ENCODE data around the gene PPP1R9A. TPM values are rescaled to one million over a fixed set of nuclear protein-coding genes. Genes with fewer than 3 reads are reported as not detected.

PPP1R9A gene
- total RNA-seq, 1 donor from 2014 or later, result 0.79 TPM

DNA sequence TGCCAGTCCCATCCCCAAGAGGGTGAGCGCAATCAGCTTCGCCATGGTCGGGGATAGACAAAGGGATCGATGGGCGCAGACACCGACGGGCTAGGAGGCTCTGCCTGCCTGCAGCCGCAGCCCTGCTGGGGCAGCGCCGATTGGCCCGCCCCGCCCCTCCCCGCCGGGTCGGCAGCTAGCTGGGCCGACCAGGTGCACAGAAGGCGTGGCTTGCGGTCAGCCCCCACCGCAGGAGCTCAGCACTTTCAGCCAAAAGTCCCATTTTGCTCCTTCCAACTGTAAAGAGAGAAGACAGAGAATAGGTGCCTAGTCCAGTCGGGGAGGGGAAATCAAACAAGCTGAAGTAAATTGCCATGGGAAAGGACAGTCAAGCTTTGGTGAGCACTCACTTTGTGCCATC is 417.0 kb downstream of the PPP1R9A start, which contains the start of gene PON1:
Gene PON1, minus strand, starts transcription at position 102 of the 400 bp plus-strand sequence. Its CDS starts 57 bp downstream, at position 45.
- Histone ChIP-seq H3K4me3 (ENCODE audit: low read depth, low read length) (no peak within 1 kb of the TSS), H3K27me3 (ENCODE audit: control insufficient read depth, insufficient read depth, low read length) (peaks cover 7% of the 10 kb centered on the region), H3K36me3 (ENCODE audit: control insufficient read depth, insufficient read depth, low read length) (no peaks in the 10 kb centered on the region)
- FAIRE-seq (no peak), DNase-seq (ENCODE audit: low read depth) (no peak)
- TF ChIP-seq, protein P1, sequence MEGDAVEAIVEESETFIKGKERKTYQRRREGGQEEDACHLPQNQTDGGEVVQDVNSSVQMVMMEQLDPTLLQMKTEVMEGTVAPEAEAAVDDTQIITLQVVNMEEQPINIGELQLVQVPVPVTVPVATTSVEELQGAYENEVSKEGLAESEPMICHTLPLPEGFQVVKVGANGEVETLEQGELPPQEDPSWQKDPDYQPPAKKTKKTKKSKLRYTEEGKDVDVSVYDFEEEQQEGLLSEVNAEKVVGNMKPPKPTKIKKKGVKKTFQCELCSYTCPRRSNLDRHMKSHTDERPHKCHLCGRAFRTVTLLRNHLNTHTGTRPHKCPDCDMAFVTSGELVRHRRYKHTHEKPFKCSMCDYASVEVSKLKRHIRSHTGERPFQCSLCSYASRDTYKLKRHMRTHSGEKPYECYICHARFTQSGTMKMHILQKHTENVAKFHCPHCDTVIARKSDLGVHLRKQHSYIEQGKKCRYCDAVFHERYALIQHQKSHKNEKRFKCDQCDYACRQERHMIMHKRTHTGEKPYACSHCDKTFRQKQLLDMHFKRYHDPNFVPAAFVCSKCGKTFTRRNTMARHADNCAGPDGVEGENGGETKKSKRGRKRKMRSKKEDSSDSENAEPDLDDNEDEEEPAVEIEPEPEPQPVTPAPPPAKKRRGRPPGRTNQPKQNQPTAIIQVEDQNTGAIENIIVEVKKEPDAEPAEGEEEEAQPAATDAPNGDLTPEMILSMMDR (IDR thresholded peaks at IDR 0.05; ENCODE audit: insufficient read depth, low read length, severe bottlenecking), result no peak

- Histone ChIP-seq H3K4me3 (ENCODE audit: low read depth, low read length) (no peak overlapping the region), H3K27me3 (ENCODE audit: control insufficient read depth, insufficient read depth, low read length) (peaks cover 7% of the 10 kb centered on the region), H3K36me3 (ENCODE audit: control insufficient read depth, insufficient read depth, low read length) (no peaks in the 10 kb centered on the region)
- DNase-seq (ENCODE audit: low read depth) (no peak), FAIRE-seq (no peak)
- TF ChIP-seq, protein P1 (IDR thresholded peaks at IDR 0.05; ENCODE audit: insufficient read depth, low read length, severe bottlenecking), result no peak
Observed at GRCh38 chr7:95327356-95327755, 420.0 kb downstream of the PPP1R9A start.

GRCh38 chr7:95330204-95330960 is 423.0 kb downstream of the PPP1R9A start:
- TF ChIP-seq, protein P1 (IDR thresholded peaks at IDR 0.05; ENCODE audit: insufficient read depth, low read length, severe bottlenecking), result no peak
- Histone ChIP-seq H3K4me3 (ENCODE audit: low read depth, low read length) (no peak overlapping the region), H3K36me3 (ENCODE audit: control insufficient read depth, insufficient read depth, low read length) (no peaks in the 10 kb centered on the region), H3K27me3 (ENCODE audit: control insufficient read depth, insufficient read depth, low read length) (no peaks in the 10 kb centered on the region)
- DNase-seq (ENCODE audit: low read depth) (peak; percentile 3), FAIRE-seq (peak; percentile 47)

DNA sequence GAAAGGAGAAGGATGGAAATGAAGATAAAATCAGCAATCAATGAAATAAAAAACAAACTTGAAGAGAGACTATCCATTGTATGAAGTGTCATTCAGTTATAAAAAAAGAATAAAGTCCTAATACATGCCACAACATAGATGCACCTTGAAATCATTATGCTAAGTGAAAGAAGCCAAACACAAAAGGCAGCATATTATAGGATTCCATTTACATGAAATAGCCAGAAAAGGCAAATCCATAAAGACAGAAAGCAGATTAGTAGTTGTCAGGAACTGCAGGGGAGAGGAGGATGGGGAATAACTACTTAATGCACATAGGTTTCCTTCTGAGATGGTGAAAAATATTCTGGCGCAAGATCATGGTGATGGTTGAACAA is 423.6 kb downstream of the PPP1R9A start:
- no peaks in the 10 kb centered on the region for H3K36me3 ChIP-seq (ENCODE audit: control insufficient read depth, insufficient read depth, low read length)
- H3K4me3 ChIP-seq (ENCODE audit: low read depth, low read length), result no peak overlapping the region
- FAIRE-seq (no peak), DNase-seq (ENCODE audit: low read depth) (no peak)
- TF ChIP-seq, protein P1 (IDR thresholded peaks at IDR 0.05; ENCODE audit: insufficient read depth, low read length, severe bottlenecking), result no peak
- no peaks in the 10 kb centered on the region for H3K27me3 ChIP-seq (ENCODE audit: control insufficient read depth, insufficient read depth, low read length)

- H3K36me3 ChIP-seq (ENCODE audit: control insufficient read depth, insufficient read depth, low read length), result no peaks in the 10 kb centered on the region
- TF ChIP-seq, protein P1 (IDR thresholded peaks at IDR 0.05; ENCODE audit: insufficient read depth, low read length, severe bottlenecking), result no peak
- no peak for FAIRE-seq
- H3K4me3 ChIP-seq (ENCODE audit: low read depth, low read length), result no peak overlapping the region
- peak; percentile 4 for DNase-seq (ENCODE audit: low read depth)
- no peaks in the 10 kb centered on the region for H3K27me3 ChIP-seq (ENCODE audit: control insufficient read depth, insufficient read depth, low read length)
Observed at GRCh38 chr7:95334447-95334846, 427.1 kb downstream of the PPP1R9A start.

Data from bronchial epithelial cell (primary cell).